Measurements from ENCODE around the gene KRT20.

DNA sequence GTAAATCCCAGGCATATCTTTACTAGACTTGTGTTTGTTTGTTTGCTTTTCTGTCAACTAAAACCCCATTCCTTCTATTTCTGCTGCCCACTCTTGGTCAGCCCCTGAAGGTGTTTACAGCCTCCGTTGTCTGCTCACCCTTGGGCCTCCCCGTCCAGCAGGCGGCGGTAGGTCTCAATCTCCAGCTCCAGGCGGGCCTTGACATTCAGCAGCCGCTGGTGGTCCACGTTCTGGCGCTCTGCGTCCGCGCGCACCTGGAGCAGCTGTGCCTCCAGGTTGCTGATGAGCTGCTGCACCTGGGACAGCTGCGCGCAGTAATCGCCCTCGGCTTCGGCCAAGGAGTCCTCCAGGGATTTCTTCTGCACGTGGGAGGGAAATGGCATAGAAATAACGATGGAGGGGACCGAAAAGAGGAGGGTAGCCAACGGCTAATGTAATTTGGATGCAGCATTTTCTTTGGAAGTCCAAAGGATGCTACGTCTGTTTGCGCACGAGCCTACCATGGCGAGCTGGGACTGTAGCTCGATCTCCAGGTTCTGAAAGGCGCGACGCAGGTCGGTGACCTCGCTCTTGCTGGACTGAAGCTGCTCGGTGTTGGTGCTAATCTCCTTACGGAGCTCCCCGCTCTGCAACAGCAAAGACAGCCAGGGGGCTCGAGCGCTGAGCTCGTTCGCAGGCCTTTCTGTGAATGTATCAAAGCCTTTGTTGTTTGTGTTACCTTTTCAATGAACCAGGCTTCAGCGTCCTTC, 21.9 kb downstream of the KRT20 start:
- TF ChIP-seq, protein P1, sequence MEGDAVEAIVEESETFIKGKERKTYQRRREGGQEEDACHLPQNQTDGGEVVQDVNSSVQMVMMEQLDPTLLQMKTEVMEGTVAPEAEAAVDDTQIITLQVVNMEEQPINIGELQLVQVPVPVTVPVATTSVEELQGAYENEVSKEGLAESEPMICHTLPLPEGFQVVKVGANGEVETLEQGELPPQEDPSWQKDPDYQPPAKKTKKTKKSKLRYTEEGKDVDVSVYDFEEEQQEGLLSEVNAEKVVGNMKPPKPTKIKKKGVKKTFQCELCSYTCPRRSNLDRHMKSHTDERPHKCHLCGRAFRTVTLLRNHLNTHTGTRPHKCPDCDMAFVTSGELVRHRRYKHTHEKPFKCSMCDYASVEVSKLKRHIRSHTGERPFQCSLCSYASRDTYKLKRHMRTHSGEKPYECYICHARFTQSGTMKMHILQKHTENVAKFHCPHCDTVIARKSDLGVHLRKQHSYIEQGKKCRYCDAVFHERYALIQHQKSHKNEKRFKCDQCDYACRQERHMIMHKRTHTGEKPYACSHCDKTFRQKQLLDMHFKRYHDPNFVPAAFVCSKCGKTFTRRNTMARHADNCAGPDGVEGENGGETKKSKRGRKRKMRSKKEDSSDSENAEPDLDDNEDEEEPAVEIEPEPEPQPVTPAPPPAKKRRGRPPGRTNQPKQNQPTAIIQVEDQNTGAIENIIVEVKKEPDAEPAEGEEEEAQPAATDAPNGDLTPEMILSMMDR (IDR thresholded peaks at IDR 0.05; ENCODE audit: low read depth, low read length) = no peak
- TF ChIP-seq EZH2phosphoT487 (IDR thresholded peaks at IDR 0.05; ENCODE audit: low read depth) = no peak

Measured in OCI-LY3 (cell line).